HG03108 (cell line): ENCODE measurements around the gene TMEM30A.

Experiments
- ATAC-seq: cut with Tn5 transposase; IDR thresholded peaks from one replicate; pipeline ENCODE4 v1.9.1; 2021; ENCODE audit warnings: moderate library complexity; ENCODE audit not compliant: unreplicated experiment

Gene TMEM30A

DNA sequence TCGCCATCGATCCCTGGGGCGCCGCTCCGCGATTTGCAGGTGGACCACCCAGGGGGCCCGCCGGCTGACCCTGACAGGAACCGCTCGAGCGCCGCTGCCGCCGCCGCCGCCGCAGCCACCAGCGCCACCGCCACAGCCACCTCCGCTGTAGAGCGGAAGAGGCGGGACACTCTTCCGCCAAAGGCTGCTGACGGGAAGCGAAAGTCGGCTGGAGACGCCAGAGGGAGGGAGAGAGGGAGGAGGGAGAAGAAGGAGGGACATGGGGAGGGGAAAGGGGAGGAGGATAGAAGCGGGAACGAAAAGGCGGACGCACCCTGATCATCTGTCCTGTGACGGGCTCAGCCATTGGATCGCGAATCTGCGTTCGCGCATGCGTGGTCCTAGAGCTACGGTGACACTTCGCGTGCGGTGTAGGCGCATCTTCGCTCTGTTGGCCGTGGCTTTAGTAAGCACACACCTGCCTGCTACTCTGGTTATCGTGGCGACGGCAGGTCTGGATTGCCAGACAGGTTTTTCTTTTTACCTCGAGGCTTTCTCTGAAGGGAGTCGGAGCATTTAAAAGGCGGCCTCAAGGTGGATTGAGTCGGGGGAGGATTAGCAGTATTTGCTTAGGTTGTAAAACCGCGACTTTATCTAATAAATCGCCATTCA lies at the start of gene TMEM30A:
Gene TMEM30A (minus strand): TSS at position 161 of the 651 bp plus-strand sequence. CDS start 154 bp downstream, at position 7.
- peak; percentile 92 for ATAC-seq

DNA sequence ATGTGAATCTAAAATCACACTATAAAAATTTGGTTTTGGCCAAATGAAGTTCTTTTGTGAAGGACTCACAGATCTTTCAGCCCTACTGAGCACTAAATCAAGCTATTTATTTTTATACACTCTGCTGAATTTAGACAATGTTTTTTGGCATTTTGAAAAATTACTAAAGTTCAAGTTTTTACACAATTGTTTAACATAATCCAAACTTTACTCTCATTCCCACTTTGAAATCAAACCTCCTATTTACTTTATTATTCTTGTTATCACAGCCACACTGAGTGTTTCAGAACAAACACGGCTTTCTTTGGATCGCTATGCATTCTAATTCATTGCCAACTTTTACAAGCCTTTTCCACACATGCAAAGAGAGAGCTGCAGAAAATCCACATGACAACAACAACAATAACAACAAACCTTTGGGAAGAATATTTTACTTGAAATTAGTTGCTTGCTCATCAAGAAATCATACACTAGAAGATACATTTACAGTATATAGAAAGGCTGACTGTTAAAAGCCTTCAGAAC lies 49.1 kb upstream of the TMEM30A start:
- ATAC-seq: no peak

DNA sequence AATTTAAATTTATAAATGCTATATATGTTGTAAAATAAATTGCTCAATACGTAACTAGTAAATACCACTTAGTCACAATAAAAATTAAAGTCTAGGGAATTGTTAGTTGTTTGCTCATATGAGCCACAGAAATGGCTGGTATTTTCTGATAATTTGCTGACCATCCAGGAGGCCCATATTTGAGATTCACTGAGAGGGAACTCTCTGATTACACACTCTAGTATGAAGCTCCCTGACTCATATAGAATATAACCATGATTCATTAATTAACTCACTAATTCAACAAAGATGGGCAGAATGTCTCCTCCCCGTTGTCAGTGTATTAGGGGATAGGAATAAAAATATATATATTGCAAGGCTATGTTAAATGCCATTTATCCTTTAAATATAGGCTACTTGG lies 46.6 kb upstream of the TMEM30A start:
- no peak for ATAC-seq

- no peak for ATAC-seq
Measured at GRCh38 chr6:75329703-75330102, 45.1 kb upstream of the TMEM30A start.

GRCh38 chr6:75327807-75328206 lies 43.2 kb upstream of the TMEM30A start:
- ATAC-seq: no peak

DNA sequence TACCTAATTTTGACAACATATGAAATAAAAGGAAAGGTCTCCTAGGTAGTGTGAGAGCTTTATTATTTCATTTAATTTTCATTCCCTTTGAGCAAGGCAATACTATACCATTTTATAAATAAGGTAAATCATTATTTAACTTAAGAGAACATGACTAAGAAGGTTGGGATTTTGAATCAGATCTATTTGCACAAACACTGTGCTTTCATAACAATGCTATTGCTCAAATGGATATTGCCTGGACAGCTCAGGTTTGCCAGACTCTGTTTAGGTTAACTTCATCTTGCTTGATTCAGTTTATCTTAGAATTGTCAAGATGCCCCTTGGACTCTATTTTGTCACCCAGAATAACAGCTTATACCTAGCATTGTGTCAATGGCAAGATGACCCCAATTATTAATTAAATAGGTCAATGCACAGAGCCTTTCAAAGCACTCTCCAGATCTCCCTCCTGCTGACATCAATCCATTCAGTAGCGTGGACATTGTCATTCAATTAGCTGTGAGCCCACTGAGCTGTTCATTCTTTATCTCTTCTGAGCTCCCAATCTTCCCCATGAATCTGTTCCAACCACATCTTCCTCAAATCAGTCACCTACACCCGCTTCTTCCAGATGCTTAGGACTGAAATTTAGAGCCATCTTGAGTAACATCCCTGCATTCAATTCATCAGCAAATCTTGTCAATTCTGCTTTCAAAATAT lies 42.1 kb upstream of the TMEM30A start:
- no peak for ATAC-seq

- ATAC-seq: no peak
Measured at GRCh38 chr6:75318900-75319299, 34.3 kb upstream of the TMEM30A start.

GRCh38 chr6:75317503-75318206 lies 33.1 kb upstream of the TMEM30A start:
- no peak for ATAC-seq

DNA sequence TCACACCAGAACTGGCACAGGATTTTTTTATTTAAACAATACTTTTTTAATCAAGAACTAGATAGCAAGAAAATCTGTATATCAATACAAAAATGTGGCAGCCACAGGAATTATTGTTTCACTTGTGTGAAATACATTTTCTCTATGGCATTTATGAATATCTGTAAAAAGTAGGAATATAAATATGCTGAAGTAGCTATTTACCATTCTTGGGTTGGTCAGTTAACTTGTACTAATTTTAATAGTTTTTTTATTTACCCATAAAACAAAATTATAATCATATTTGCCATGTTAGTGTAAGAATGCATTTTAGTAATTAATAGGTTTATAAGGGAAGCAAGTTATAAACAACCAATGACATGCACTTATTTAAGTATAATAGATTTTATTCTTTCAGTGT lies 31.4 kb upstream of the TMEM30A start:
- no peak for ATAC-seq

DNA sequence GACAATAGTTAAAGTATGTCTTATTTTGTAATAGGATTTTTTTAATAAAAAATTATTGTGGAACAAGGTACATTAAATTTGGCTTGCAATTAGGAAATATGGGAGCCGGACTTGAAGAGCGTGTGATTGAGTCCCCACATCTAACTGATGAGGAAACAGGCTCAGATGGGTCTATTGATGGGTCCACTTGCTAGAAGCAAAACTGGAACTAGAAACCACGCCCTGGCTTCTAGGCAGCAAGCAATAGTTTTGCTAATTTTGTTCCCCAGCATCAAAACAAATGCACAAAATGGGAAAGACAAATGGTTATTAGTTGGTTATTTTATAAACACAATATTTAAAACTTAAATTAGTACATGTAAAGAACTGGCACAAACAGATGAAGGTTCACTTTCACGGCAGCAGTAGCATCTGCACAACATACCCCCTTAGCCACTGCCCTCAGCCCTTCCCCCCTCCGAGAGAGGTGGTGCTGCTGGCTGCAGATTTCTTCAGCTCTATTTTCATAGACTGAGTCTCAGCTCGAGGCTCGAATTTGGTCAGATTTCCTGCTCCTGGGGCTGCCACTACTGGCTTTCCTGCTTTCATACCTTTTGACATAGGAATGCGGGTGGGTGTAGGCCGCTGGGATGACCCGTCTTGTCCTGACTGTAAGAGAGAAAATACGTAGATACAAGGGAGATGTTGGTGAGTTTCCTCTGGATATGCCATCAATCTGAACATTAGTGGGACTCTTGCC lies 23.8 kb upstream of the TMEM30A start:
- no peak for ATAC-seq

DNA sequence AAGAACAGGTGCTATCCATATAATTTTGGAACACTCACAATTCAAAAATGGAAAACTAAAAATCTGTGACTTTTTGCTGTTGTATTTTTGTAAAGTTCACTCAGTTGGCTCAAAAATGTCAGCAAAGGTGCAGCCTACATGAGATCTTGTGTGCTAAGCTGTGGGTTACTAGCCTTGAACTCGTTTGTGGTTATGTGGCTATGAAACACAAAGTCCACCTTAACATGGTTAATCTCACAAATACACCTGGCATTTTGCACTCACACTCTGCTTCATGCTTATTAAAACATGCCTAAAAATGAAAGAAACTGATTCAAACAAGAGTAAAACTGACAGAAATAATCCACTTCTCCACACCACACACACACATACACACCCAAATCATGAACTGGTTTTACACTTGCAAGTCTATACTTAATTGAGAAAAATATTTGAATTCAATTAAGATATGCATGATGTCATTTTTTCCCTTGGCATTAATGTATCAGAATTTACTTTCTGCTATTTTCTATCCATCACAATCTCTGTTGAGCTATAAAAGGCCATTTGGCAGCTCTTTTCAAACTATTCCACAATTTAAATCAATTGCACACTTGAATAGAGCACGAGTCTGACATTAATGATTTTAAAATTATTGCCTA lies 22.9 kb upstream of the TMEM30A start:
- ATAC-seq: no peak

GRCh38 chr6:75306064-75306463 lies 21.5 kb upstream of the TMEM30A start:
- ATAC-seq: no peak

DNA sequence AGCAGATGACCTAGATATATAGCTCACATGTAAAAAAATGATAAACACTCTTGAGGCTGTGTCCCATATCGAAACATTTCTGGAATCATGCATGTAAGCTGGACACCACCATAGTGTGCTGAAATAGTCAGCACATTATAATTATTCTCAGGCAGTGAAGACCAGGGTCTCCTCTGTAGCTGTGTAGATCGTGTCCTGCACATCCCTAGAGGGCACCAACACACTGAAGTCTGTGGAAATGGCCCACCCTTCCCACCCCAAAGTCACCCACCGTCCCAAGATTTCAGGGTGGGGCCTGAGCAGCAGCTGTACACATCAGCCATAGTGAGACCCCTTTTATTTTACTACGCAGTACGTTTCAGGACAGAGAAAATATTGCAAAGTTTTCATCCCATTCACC lies 21.0 kb upstream of the TMEM30A start:
- no peak for ATAC-seq

DNA sequence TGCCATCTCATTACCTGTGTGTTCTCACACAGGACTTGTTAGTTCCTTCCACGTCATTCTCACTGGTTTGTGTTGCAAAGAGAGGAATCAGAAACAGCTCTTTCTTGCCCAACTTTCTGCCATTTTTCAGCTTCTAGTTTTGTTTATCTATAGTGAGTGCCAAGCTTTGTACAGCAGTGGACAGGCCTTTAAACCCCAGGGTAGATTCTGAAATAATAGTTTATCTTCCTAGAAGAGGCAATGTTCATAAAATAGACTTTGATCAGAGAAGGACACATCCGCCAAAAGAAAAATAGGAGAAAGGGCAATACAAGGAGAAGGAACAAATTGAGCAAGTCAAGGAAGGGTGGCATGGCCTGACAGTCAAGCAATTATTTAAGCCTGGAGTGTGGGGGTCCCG lies 17.7 kb upstream of the TMEM30A start:
- no peak for ATAC-seq

- no peak for ATAC-seq
Measured at GRCh38 chr6:75301537-75301936, 16.9 kb upstream of the TMEM30A start.

- no peak for ATAC-seq
Measured at GRCh38 chr6:75301088-75301487, 16.5 kb upstream of the TMEM30A start.

- no peak for ATAC-seq
Measured at GRCh38 chr6:75300531-75300855, 15.9 kb upstream of the TMEM30A start.

DNA sequence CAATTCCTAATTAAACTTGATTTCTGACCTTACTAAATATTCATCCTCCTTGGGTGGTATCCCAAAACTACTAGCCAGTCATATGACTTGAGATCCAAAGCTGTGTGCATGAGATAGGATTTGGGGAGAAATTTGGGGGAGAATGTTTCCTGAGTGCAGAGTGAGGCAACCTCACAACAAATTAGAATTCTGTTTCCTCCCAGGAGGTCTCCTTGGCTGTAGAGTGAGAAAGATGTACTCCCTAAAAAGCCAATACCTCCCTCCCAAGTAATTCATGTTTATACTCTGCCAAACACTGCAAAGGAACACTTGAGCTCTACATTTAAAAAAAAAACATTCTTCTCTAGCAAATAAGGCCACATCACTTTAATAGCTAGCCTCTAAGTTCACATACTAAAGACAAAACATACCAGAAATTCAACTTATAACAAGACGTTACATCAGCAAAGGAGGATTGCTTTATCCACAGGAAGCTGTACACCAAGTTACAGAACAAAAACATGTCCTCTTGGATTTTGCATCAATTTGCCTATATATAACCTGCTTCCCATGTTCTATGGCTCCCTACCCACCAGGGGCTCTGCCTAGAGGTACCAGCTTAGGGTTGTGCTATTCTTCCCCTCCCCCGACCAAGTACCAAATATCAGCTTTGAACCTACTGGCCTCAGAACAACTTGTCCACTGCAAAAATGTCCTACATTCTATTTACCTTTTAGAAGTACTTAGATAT lies 15.4 kb upstream of the TMEM30A start:
- ATAC-seq: no peak

DNA sequence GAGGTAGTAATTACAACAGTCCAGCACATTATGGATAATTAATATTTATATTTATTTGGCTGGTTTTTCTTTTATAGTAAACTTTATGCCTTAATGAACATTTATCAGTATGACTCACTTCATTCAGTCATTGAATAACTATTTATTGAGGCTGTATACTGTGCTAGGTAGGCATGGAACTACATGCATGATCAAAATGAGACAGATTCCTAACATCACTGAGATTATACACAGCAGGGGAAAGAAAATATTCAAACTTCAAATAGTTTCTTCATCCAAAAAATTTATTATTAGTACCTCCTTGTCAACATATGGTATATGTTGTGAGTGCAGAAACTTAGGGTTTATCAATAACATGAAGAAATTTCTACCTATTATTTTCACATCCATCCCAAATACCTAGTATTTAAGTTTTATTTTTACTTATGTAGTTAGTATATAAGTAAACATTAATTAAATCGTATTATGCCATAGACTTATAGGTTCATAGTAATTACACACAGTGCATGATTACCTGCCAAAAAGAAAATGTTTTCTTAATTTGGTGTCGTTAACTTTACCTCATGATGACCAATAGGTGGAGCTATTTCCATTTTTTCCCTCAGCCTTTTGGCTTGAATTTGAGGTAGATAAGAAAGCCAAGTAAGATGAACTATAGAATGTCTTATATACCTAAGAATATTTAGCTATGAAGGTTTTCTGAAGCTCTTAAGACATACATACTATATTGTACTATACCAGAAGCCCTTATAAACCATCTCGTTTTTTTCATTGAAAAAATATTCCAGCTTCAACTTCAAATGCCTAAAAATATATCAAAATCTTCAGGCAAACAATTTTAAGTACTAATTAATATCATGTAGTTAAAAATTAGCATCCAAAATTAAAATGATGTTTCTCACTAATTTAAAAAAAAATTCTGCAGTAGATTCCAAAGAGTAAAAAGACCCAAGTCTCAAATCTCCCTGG lies 12.5 kb upstream of the TMEM30A start:
- ATAC-seq: no peak
